Mesothelial cell of epicardium (in vitro differentiated cells): ENCODE data around the gene MED12. TPM values are rescaled to one million over a fixed set of nuclear protein-coding genes. Genes with fewer than 3 reads are reported as not detected.

Experiments used
- DNase-seq, 2 experiments: peaks; one replicate each; pipeline ENCODE4 v3.0.0; 2021; ENCODE audit warnings: low spot score in 2 of 2; ENCODE audit not compliant: unreplicated experiment in 2 of 2
- H3K27ac Mint-ChIP-seq: 2 replicates; pipeline ENCODE4 v1.8.0; 2021; ENCODE audit warnings: mixed read lengths
- H3K27me3 Mint-ChIP-seq: 2 replicates; pipeline ENCODE4 v1.8.0; 2021; ENCODE audit warnings: low read depth, mixed read lengths
- H3K36me3 Mint-ChIP-seq: 2 replicates; pipeline ENCODE4 v1.8.0; 2021; ENCODE audit warnings: mixed read lengths
- H3K4me1 Mint-ChIP-seq: 2 replicates; pipeline ENCODE4 v1.8.0; 2021; ENCODE audit warnings: mixed read lengths
- H3K4me3 Mint-ChIP-seq: 2 replicates; pipeline ENCODE4 v1.8.0; 2021; ENCODE audit warnings: mild to moderate bottlenecking, moderate library complexity, mixed read lengths
- H3K9me3 Mint-ChIP-seq: 2 replicates; pipeline ENCODE4 v1.8.0; 2021; ENCODE audit warnings: mixed read lengths
- total RNA-seq: library from RNA; stranded (reverse); gene quantifications from 3 replicates; pipeline ENCODE4 v1.2.1, GENCODE V29; 2021
- TF ChIP-seq, protein P1 (sequence below): fragments of 200-600 bp; sonication (generic); IDR thresholded peaks from one replicate; pipeline ENCODE4 v1.5.0; 2021; ENCODE audit warnings: antibody characterized with exemption; ENCODE audit not compliant: unreplicated experiment

Gene MED12
- total RNA-seq, 1 donor from 2014 or later, result 91.6 TPM

DNA sequence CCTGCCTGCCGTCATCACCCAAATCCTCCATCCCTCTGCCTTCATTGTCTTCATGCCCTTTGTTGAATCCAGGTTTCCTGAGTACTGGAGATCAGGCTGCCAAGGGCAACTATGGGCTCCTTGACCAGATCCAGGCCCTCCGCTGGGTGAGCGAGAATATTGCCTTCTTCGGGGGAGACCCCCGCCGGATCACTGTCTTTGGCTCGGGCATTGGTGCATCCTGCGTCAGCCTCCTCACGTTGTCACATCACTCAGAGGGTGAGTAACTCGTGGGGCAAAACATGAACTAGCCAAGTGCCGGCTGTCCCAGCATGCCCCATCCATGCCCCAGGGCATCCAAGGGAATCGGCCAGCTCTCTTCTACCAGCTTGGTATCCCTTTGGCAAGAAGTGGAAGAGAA lies 45.7 kb downstream of the MED12 start:
- no peak overlapping the region for H3K27ac Mint-ChIP-seq
- TF ChIP-seq, protein P1, sequence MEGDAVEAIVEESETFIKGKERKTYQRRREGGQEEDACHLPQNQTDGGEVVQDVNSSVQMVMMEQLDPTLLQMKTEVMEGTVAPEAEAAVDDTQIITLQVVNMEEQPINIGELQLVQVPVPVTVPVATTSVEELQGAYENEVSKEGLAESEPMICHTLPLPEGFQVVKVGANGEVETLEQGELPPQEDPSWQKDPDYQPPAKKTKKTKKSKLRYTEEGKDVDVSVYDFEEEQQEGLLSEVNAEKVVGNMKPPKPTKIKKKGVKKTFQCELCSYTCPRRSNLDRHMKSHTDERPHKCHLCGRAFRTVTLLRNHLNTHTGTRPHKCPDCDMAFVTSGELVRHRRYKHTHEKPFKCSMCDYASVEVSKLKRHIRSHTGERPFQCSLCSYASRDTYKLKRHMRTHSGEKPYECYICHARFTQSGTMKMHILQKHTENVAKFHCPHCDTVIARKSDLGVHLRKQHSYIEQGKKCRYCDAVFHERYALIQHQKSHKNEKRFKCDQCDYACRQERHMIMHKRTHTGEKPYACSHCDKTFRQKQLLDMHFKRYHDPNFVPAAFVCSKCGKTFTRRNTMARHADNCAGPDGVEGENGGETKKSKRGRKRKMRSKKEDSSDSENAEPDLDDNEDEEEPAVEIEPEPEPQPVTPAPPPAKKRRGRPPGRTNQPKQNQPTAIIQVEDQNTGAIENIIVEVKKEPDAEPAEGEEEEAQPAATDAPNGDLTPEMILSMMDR, result no peak
- no peaks in the 10 kb centered on the region for H3K27me3 Mint-ChIP-seq
- H3K9me3 Mint-ChIP-seq, result peaks cover 11% of the 10 kb centered on the region
- no peaks in the 10 kb centered on the region for H3K4me1 Mint-ChIP-seq
- H3K36me3 Mint-ChIP-seq, result no peaks in the 10 kb centered on the region
- H3K4me3 Mint-ChIP-seq, result no peak overlapping the region
- no peak for DNase-seq

DNA sequence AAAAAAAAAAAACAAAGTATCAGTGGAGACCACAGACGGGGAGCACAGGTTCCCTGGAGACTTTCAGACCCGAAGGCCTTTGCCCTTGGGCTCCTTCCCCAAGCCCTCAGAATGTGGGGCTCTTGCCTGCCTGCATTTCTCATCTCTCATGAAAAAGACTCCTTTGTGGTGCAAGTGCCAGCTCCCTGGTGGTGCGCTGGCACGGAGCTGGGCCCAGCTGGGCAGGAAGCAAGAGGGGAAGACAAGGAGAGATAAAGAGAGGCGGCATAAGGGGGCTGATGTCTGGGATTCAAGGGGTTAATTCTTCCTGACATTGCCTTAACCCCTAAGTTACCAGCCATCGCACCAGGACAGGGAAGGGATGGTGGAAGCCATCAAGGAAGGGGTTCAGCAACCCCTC lies 48.1 kb downstream of the MED12 start:
- Mint-ChIP-seq H3K9me3 (peaks cover 12% of the 10 kb centered on the region), H3K27me3 (no peaks in the 10 kb centered on the region), H3K36me3 (no peaks in the 10 kb centered on the region), H3K27ac (no peak overlapping the region), H3K4me3 (no peak overlapping the region), H3K4me1 (peaks cover 2% of the 10 kb centered on the region)
- DNase-seq, result no peak
- TF ChIP-seq, protein P1, result no peak

DNA sequence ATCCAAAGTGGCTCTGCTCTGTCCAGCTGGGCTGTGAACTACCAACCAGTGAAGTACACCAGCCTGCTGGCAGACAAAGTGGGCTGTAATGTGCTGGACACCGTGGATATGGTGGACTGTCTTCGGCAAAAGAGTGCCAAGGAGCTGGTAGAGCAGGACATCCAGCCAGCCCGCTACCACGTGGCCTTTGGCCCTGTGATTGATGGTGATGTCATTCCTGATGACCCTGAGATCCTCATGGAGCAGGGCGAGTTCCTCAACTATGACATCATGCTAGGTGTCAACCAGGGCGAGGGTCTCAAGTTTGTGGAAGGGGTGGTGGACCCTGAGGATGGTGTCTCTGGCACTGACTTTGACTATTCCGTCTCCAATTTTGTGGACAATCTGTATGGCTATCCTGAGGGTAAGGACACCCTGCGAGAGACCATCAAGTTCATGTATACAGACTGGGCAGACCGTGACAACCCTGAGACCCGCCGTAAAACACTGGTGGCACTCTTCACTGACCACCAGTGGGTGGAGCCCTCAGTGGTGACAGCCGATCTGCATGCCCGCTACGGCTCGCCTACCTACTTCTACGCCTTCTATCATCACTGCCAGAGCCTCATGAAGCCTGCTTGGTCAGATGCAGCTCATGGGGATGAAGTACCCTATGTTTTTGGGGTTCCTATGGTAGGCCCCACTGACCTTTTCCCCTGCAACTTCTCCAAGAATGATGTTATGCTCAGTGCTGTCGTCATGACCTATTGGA lies 48.8 kb downstream of the MED12 start:
- Mint-ChIP-seq H3K4me1 (peaks cover 6% of the 10 kb centered on the region), H3K36me3 (no peaks in the 10 kb centered on the region), H3K27me3 (no peaks in the 10 kb centered on the region), H3K27ac (no peak overlapping the region), H3K4me3 (no peak overlapping the region), H3K9me3 (peaks cover 16% of the 10 kb centered on the region)
- DNase-seq, result no peak
- TF ChIP-seq, protein P1, result no peak

DNA sequence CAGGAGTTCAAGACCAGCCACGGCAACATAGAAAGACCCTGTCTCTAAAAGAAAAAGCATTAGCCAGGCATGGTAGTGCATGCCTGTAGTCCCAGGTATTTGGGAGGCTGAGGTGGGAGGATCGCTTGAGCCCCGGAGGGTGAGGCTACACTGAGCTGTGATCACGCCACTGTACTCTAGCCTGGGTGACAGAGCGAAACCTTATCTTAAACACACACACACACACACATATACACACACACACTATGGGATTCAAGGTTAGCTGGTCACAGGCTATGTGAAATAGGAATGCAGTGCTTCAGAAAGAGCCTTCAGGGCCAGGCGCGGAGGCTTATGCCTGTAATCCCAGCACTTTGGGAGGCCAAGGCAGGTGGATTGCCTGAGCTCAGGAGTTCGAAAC lies 49.7 kb downstream of the MED12 start:
- Mint-ChIP-seq H3K4me3 (no peak overlapping the region), H3K27me3 (no peaks in the 10 kb centered on the region), H3K36me3 (no peaks in the 10 kb centered on the region), H3K9me3 (peaks cover 21% of the 10 kb centered on the region), H3K4me1 (peaks cover 6% of the 10 kb centered on the region), H3K27ac (no peak overlapping the region)
- DNase-seq, result no peak
- TF ChIP-seq, protein P1, result no peak

DNA sequence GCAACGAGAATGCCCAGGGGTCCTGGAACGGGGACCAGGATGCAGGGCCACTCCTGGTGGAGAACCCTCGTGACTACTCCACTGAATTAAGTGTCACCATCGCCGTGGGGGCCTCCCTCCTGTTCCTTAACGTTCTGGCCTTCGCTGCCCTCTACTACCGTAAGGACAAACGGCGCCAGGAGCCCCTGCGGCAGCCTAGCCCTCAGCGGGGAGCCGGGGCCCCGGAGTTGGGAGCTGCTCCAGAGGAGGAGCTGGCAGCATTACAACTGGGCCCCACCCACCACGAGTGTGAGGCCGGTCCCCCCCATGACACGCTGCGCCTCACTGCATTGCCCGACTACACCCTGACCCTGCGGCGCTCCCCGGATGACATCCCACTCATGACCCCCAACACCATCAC lies 51.2 kb downstream of the MED12 start:
- Mint-ChIP-seq H3K27me3 (no peaks in the 10 kb centered on the region), H3K36me3 (no peaks in the 10 kb centered on the region)

More for the DNA sequence above, 51.2 kb downstream of the MED12 start:
- no peak for DNase-seq
- peaks cover 6% of the 10 kb centered on the region for H3K4me1 Mint-ChIP-seq
- TF ChIP-seq, protein P1, result no peak
- H3K9me3 Mint-ChIP-seq, result peaks cover 30% of the 10 kb centered on the region
- no peak overlapping the region for H3K4me3 Mint-ChIP-seq
- no peak overlapping the region for H3K27ac Mint-ChIP-seq
